Upper lobe of left lung (tissue), 6 donors: ENCODE measurements around the gene FOXP2. TPM values are rescaled to one million over a fixed set of nuclear protein-coding genes. Genes with fewer than 3 reads are reported as not detected.

ENCODE experiments used
- ATAC-seq, 2 donors: fragments of 200-7000 bp; cut with Tn5 transposase; one replicate each; pipeline ENCODE4 v1.9.1; 2022; ENCODE audit warnings: mild to moderate bottlenecking in 2 of 2, moderate library complexity in 2 of 2; ENCODE audit not compliant: low FRiP score in 2 of 2
- DNase-seq, 2 donors: peaks; one replicate each; pipeline ENCODE4 v3.0.0-alpha.2; 2019 to 2020
- H3K27ac ChIP-seq, 4 donors: fragments of 200-600 bp; sonication (generic); one replicate each; pipeline ENCODE4 v1.5.1; 2016 to 2019
- H3K27me3 ChIP-seq, 4 donors: fragments of 200-600 bp; sonication (generic); one replicate each; pipeline ENCODE4 v1.5.1; 2017 to 2019
- H3K36me3 ChIP-seq, 4 donors: fragments of 200-600 bp; sonication (generic); one replicate each; pipeline ENCODE4 v1.5.1; 2016 to 2019
- H3K4me1 ChIP-seq, 4 donors: fragments of 200-600 bp; sonication (generic); one replicate each; pipeline ENCODE4 v1.5.1; 2018 to 2019
- H3K4me3 ChIP-seq, 4 donors: fragments of 200-600 bp; sonication (generic); one replicate each; pipeline ENCODE4 v1.5.1; 2017 to 2019; ENCODE audit warnings: mild to moderate bottlenecking in 2 of 4, moderate library complexity in 1 of 4
- H3K9me3 ChIP-seq, 4 donors: fragments of 200-600 bp; sonication (generic); one replicate each; pipeline ENCODE4 v1.5.1; 2018 to 2019
- EP300 ChIP-seq, 4 donors: sonication (generic); formaldehyde crosslinking; IDR thresholded peaks; one replicate each; pipeline ENCODE4 v1.5.1; 2017; ENCODE audit warnings: antibody characterized with exemption in 4 of 4, control low read depth in 2 of 4
- POLR2A ChIP-seq, 4 donors: fragments of 450-650 bp; IDR thresholded peaks; one replicate each; pipeline ENCODE4 v1.5.1; 2016 to 2017; ENCODE audit warnings: antibody characterized with exemption in 4 of 4, mild to moderate bottlenecking in 2 of 4
- POLR2AphosphoS5 ChIP-seq, 2 donors: sonication (generic); formaldehyde crosslinking; IDR thresholded peaks; one replicate each; pipeline ENCODE4 v1.5.1; 2017; ENCODE audit warnings: antibody characterized with exemption in 2 of 2
- WGBS, 2 donors: methylation state at CpG; one replicate each; pipeline ENCODE4 v1.1.5; 2017 to 2018; 5-methylcytosine and 5-hydroxymethylcytosine counted together
- total RNA-seq, 6 donors: library from RNA; depleted of rRNA in 4 of 6; stranded (reverse); fragments of >200 nt in 4 of 6; gene quantifications; one replicate each; pipeline versions ENCODE4 v1.1.0 to v1.2.1, GENCODE V29; 2016 to 2021
- TF ChIP-seq, protein P1 (sequence below), 6 experiments: fragments of 450-650 bp in 4 of 6; fragments of 200-600 bp in 2 of 6; sonication (generic) in 2 of 6; IDR thresholded peaks; one replicate each; pipeline ENCODE4 v1.5.1; 2016 to 2019; ENCODE audit warnings: antibody characterized with exemption in 6 of 6
- donor health status: DM: no; HTN: no; CAD: no; lungs with moderate emphysema.
- donor health status: DM: no; HTN: yes; CAD: no; lungs with severe emphysema.

Gene FOXP2
- total RNA-seq, 6 donors from 2014 or later = 3.4 to 24.1 (median 7.3) TPM

- no peaks in the 10 kb centered on the region for H3K36me3 ChIP-seq
- no peaks in the 10 kb centered on the region for H3K27me3 ChIP-seq
- no peaks in the 10 kb centered on the region for H3K9me3 ChIP-seq
- no peak for ATAC-seq
- H3K4me3 ChIP-seq = no peak overlapping the region
- no peak overlapping the region for H3K27ac ChIP-seq
- no peak for DNase-seq
- 87 to 97% methylated on average over 1 of the region's 1 CpG for WGBS, 2 donors
- H3K4me1 ChIP-seq = no peaks in the 10 kb centered on the region
- no peak for TF ChIP-seq EP300 (IDR thresholded peaks at IDR 0.05)
- TF ChIP-seq POLR2AphosphoS5 (IDR thresholded peaks at IDR 0.05) = no peak
- TF ChIP-seq, protein P1, sequence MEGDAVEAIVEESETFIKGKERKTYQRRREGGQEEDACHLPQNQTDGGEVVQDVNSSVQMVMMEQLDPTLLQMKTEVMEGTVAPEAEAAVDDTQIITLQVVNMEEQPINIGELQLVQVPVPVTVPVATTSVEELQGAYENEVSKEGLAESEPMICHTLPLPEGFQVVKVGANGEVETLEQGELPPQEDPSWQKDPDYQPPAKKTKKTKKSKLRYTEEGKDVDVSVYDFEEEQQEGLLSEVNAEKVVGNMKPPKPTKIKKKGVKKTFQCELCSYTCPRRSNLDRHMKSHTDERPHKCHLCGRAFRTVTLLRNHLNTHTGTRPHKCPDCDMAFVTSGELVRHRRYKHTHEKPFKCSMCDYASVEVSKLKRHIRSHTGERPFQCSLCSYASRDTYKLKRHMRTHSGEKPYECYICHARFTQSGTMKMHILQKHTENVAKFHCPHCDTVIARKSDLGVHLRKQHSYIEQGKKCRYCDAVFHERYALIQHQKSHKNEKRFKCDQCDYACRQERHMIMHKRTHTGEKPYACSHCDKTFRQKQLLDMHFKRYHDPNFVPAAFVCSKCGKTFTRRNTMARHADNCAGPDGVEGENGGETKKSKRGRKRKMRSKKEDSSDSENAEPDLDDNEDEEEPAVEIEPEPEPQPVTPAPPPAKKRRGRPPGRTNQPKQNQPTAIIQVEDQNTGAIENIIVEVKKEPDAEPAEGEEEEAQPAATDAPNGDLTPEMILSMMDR (IDR thresholded peaks at IDR 0.05) = no peak
- TF ChIP-seq POLR2A (IDR thresholded peaks at IDR 0.05) = no peak
Measured at GRCh38 chr7:114622221-114622620, 207.6 kb downstream of the FOXP2 start.

- Histone ChIP-seq H3K27ac (no peak overlapping the region), H3K9me3 (no peaks in the 10 kb centered on the region), H3K4me3 (no peak overlapping the region), H3K36me3 (no peaks in the 10 kb centered on the region), H3K4me1 (no peaks in the 10 kb centered on the region), H3K27me3 (no peaks in the 10 kb centered on the region)
- TF ChIP-seq, protein P1 (IDR thresholded peaks at IDR 0.05) = no peak
- TF ChIP-seq EP300 (IDR thresholded peaks at IDR 0.05) (no peak), POLR2AphosphoS5 (IDR thresholded peaks at IDR 0.05) (no peak), POLR2A (IDR thresholded peaks at IDR 0.05) (no peak)
- WGBS, 2 donors = 64 to 77% methylated on average over 2 of the region's 2 CpGs
- no peak for ATAC-seq
- DNase-seq = no peak
Measured at GRCh38 chr7:114623146-114623545, 208.5 kb downstream of the FOXP2 start.

GRCh38 chr7:114627231-114627630 lies 212.6 kb downstream of the FOXP2 start:
- no peak overlapping the region for H3K4me3 ChIP-seq
- ATAC-seq = no peak
- DNase-seq = no peak
- no peaks in the 10 kb centered on the region for H3K4me1 ChIP-seq
- TF ChIP-seq POLR2AphosphoS5 (IDR thresholded peaks at IDR 0.05) = no peak
- no peak for TF ChIP-seq EP300 (IDR thresholded peaks at IDR 0.05)
- TF ChIP-seq POLR2A (IDR thresholded peaks at IDR 0.05) = no peak
- TF ChIP-seq, protein P1 (IDR thresholded peaks at IDR 0.05) = no peak
- H3K9me3 ChIP-seq = no peaks in the 10 kb centered on the region
- H3K27me3 ChIP-seq = no peaks in the 10 kb centered on the region
- H3K27ac ChIP-seq = no peak overlapping the region
- 66 to 67% methylated on average over 3 of the region's 3 CpGs for WGBS, 2 donors
- H3K36me3 ChIP-seq = no peaks in the 10 kb centered on the region

DNA sequence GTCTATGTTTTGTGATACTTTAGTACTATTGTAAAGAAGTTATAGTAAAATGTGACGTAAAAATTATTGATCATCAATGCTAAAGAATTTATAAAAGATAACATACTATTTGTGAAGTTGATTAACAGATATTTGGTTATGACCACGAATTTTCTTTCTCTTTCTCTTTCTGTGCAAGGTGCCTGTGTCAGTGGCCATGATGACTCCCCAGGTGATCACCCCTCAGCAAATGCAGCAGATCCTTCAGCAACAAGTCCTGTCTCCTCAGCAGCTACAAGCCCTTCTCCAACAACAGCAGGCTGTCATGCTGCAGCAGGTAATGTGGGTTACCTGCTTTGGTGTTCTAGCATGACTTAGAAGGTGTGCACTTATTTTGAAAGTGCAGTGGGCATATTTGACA lies 213.7 kb downstream of the FOXP2 start:
- DNase-seq (no peak), ATAC-seq (no peak)
- H3K4me1 ChIP-seq = no peaks in the 10 kb centered on the region
- no peaks in the 10 kb centered on the region for H3K36me3 ChIP-seq
- no peak overlapping the region for H3K27ac ChIP-seq
- no peaks in the 10 kb centered on the region for H3K9me3 ChIP-seq
- H3K27me3 ChIP-seq = no peaks in the 10 kb centered on the region
- WGBS, 2 donors = 77 to 82% methylated on average over 2 of the region's 2 CpGs
- H3K4me3 ChIP-seq = no peak overlapping the region
- TF ChIP-seq EP300 (IDR thresholded peaks at IDR 0.05) = no peak
- TF ChIP-seq, protein P1 (IDR thresholded peaks at IDR 0.05) = no peak
- TF ChIP-seq POLR2A (IDR thresholded peaks at IDR 0.05) = no peak
- TF ChIP-seq POLR2AphosphoS5 (IDR thresholded peaks at IDR 0.05) = no peak

DNA sequence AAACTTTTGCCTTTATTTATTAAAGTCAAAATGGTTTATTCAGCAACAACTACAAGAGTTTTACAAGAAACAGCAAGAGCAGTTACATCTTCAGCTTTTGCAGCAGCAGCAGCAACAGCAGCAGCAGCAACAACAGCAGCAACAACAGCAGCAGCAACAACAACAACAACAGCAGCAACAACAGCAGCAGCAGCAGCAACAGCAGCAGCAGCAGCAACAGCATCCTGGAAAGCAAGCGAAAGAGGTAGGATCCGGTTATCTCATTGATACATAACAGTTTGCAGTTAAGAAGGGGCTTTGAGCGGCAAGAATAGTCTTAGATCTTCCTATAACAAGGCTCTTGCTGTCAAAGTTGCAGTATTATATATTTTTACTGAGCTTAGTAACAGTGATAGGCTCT lies 215.1 kb downstream of the FOXP2 start:
- H3K4me3 ChIP-seq = no peak overlapping the region
- no peaks in the 10 kb centered on the region for H3K4me1 ChIP-seq
- H3K36me3 ChIP-seq = no peaks in the 10 kb centered on the region
- DNase-seq (no peak), ATAC-seq (no peak)
- no peak overlapping the region for H3K27ac ChIP-seq
- no peaks in the 10 kb centered on the region for H3K9me3 ChIP-seq
- WGBS, 2 donors = 89 to 91% methylated on average over 3 of the region's 3 CpGs
- H3K27me3 ChIP-seq = no peaks in the 10 kb centered on the region
- TF ChIP-seq EP300 (IDR thresholded peaks at IDR 0.05) = no peak
- no peak for TF ChIP-seq POLR2AphosphoS5 (IDR thresholded peaks at IDR 0.05)
- TF ChIP-seq POLR2A (IDR thresholded peaks at IDR 0.05) = no peak
- TF ChIP-seq, protein P1 (IDR thresholded peaks at IDR 0.05) = no peak
